GM23248 (cell line): ENCODE data around the gene MET.

Source experiments
- EZH2 ChIP-seq: fragments of 200-600 bp; sonication (generic); IDR thresholded peaks from 2 replicates; pipeline ENCODE4 v1.6.1; 2018; ENCODE audit warnings: antibody characterized with exemption, mild to moderate bottlenecking; ENCODE audit not compliant: insufficient read depth, poor library complexity, severe bottlenecking
- EZH2phosphoT487 ChIP-seq: fragments of 200-600 bp; sonication (generic); IDR thresholded peaks from 2 replicates; pipeline ENCODE4 v1.6.1; 2018; ENCODE audit warnings: antibody characterized with exemption, moderate library complexity, mild to moderate bottlenecking, low read depth; ENCODE audit not compliant: insufficient read depth

GRCh38 chr7:116672596-116673456 lies 830 bp downstream of the MET start:
- no peak for TF ChIP-seq EZH2
- no peak for TF ChIP-seq EZH2phosphoT487
